HG03432 (cell line): ENCODE measurements around the gene RASGRP1.

ENCODE experiments used
- ATAC-seq: cut with Tn5 transposase; IDR thresholded peaks from one replicate; pipeline ENCODE4 v1.9.1; 2021; ENCODE audit warnings: mild to moderate bottlenecking, moderate library complexity; ENCODE audit not compliant: unreplicated experiment

Gene RASGRP1

GRCh38 chr15:38463893-38464292 is 100.7 kb downstream of the RASGRP1 start:
- no peak for ATAC-seq

- ATAC-seq: peak; percentile 91
Measured at GRCh38 chr15:38461066-38461833, 103.4 kb downstream of the RASGRP1 start.

- ATAC-seq: no peak
Measured at GRCh38 chr15:38460543-38460942, 104.1 kb downstream of the RASGRP1 start.

- ATAC-seq: no peak
Measured at GRCh38 chr15:38459480-38459879, 105.1 kb downstream of the RASGRP1 start.

- no peak for ATAC-seq
Measured at GRCh38 chr15:38458646-38459045, 106.0 kb downstream of the RASGRP1 start.

- no peak for ATAC-seq
Measured at GRCh38 chr15:38455092-38455491, 109.5 kb downstream of the RASGRP1 start.

- ATAC-seq: peak; percentile 11
Measured at GRCh38 chr15:38454696-38455090, 109.9 kb downstream of the RASGRP1 start.

- peak; percentile 95 for ATAC-seq
Measured at GRCh38 chr15:38453971-38454695, 110.5 kb downstream of the RASGRP1 start, which contains the start of gene FAM98B. Gene FAM98B, plus strand, starts transcription at chr15:38454127. Its CDS starts 35 bp downstream, at chr15:38454162.

- ATAC-seq: no peak
Measured at GRCh38 chr15:38441130-38441519, 123.5 kb downstream of the RASGRP1 start.

- peak; percentile 79 for ATAC-seq
Measured at GRCh38 chr15:38440353-38441129, 124.1 kb downstream of the RASGRP1 start.
